Measurements from ENCODE around the gene AP2A2.

DNA sequence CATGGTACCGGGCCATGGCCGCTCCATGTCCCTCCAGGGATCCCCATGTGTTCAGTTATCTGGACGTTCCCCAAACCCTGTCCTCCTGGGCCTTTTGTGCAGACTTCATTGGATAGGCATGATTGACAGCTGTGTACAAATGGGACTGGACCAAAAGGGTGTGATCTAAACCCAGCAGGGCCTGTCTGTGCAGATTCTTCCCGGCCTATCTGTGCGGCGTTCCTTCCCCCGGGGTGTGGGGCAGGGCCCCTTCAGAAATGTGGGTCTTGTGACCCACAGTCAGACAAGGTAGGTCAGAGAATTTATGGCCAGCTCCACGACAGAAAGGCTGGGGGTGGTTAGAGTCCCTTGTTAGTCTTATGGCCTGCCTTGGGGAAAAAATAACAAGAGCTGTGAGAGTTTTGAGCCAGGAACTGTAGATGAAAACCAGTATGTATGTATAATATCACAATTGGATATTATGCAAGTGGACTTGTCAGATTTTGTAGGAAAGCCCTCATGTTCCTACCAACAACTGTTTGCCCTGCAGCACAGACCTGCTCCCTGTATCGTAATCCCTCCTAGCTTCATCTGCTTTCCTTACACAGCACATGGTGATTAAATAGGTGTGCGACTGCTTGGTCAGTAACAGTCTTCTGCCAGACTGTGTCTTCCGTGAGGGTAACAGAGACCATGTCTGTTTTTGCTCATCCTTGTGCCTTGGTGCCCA, 31.7 kb downstream of the AP2A2 start:
- TF ChIP-seq JUND (IDR thresholded peaks at IDR 0.05): no peak
- TF ChIP-seq, protein P1, sequence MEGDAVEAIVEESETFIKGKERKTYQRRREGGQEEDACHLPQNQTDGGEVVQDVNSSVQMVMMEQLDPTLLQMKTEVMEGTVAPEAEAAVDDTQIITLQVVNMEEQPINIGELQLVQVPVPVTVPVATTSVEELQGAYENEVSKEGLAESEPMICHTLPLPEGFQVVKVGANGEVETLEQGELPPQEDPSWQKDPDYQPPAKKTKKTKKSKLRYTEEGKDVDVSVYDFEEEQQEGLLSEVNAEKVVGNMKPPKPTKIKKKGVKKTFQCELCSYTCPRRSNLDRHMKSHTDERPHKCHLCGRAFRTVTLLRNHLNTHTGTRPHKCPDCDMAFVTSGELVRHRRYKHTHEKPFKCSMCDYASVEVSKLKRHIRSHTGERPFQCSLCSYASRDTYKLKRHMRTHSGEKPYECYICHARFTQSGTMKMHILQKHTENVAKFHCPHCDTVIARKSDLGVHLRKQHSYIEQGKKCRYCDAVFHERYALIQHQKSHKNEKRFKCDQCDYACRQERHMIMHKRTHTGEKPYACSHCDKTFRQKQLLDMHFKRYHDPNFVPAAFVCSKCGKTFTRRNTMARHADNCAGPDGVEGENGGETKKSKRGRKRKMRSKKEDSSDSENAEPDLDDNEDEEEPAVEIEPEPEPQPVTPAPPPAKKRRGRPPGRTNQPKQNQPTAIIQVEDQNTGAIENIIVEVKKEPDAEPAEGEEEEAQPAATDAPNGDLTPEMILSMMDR (IDR thresholded peaks at IDR 0.05 in 2 of 3, conservative IDR thresholded peaks at IDR 0.05 in 1 of 3; ENCODE audit: borderline replicate concordance in 1 of 3, insufficient read depth in 1 of 3, low read depth in 2 of 3, low read length in 2 of 3): no peak
- TF ChIP-seq POLR2A (IDR thresholded peaks at IDR 0.05; ENCODE audit: borderline replicate concordance, extremely low read depth, insufficient read depth, insufficient read length): no peak
- TF ChIP-seq EGR1 (IDR thresholded peaks at IDR 0.05; ENCODE audit: low read depth): no peak
- no peak for TF ChIP-seq EZH2 (IDR thresholded peaks at IDR 0.05)
- no peak for TF ChIP-seq SP1 (IDR thresholded peaks at IDR 0.05; ENCODE audit: low read depth)
- TF ChIP-seq REST (IDR thresholded peaks at IDR 0.05; ENCODE audit: low read depth): no peak
- TF ChIP-seq RAD21 (IDR thresholded peaks at IDR 0.05; ENCODE audit: low read depth): no peak
- no peak for TF ChIP-seq YY1 (IDR thresholded peaks at IDR 0.05; ENCODE audit: extremely low read depth, insufficient replicate concordance, low read depth, low read length)
- TF ChIP-seq POLR2AphosphoS5 (IDR thresholded peaks at IDR 0.05; ENCODE audit: low read depth, low read length): no peak
- no peak for TF ChIP-seq EZH2phosphoT487 (IDR thresholded peaks at IDR 0.05; ENCODE audit: borderline replicate concordance)
- TF ChIP-seq, protein P2, sequence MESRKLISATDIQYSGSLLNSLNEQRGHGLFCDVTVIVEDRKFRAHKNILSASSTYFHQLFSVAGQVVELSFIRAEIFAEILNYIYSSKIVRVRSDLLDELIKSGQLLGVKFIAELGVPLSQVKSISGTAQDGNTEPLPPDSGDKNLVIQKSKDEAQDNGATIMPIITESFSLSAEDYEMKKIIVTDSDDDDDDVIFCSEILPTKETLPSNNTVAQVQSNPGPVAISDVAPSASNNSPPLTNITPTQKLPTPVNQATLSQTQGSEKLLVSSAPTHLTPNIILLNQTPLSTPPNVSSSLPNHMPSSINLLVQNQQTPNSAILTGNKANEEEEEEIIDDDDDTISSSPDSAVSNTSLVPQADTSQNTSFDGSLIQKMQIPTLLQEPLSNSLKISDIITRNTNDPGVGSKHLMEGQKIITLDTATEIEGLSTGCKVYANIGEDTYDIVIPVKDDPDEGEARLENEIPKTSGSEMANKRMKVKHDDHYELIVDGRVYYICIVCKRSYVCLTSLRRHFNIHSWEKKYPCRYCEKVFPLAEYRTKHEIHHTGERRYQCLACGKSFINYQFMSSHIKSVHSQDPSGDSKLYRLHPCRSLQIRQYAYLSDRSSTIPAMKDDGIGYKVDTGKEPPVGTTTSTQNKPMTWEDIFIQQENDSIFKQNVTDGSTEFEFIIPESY (IDR thresholded peaks at IDR 0.05; ENCODE audit: extremely low read depth, insufficient replicate concordance, low read length): no peak
